HG03575 (cell line): ENCODE results near the gene RBFOX2.

ENCODE experiments used
- ATAC-seq: cut with Tn5 transposase; IDR thresholded peaks from one replicate; pipeline ENCODE4 v1.9.1; 2021; ENCODE audit not compliant: unreplicated experiment, insufficient number of reproducible peaks, low FRiP score; ENCODE audit errors: extremely low read depth

Gene RBFOX2

DNA sequence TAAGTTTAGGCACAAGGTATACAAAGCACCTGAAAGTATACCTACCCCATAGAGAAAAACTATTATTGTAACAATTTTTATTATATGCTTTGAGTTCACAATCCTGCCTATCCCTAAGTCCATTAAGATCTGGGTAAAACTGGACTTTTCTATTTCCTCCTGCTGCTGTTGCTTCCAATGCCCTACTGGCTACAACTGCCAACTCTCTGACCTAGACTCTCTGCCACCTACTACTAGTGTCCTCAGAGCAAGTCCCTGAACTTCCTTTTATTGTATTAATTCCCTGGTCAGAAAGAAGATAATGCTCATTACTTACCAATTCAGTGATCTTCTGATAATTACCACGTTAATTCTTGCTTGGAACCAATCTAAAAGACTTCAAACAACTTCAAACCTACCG is 70.3 kb downstream of the RBFOX2 start:
- ATAC-seq, result no peak

DNA sequence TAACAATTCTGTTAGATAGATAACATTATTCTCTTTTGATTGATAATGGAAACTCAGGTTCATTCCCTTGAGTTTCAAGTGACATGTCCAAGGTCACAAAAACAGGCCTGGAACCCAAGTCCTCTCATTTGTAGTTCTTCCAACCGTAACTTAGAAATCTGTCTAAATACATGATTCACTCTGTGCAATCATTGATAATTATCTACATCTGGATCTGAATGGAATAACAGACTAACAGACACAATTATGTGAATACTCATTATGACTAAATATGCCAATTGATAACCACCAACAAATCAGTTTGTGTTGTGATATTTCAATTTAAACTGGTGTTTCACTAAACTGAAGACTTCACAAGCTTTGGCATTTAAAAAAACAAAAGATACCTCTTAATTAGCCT is 71.0 kb downstream of the RBFOX2 start:
- no peak for ATAC-seq

DNA sequence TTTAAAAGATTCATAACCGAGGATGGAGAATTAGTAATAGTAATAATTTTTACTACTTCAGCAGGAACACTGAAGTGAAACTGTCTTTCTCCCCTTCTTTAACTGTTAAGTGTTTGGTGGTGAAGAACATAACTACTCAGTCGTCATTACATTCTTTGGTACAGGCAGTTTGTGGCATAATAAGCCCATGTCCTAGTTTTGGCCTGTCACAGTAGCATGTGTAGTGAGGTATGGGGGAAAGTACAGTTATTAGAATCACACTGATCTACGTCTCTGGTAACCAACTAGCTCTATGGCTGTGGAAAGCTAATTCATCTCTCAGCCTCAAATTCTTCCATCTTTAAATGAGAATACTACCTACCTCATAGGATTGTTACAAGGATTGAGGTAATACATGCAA is 71.8 kb downstream of the RBFOX2 start:
- no peak for ATAC-seq

DNA sequence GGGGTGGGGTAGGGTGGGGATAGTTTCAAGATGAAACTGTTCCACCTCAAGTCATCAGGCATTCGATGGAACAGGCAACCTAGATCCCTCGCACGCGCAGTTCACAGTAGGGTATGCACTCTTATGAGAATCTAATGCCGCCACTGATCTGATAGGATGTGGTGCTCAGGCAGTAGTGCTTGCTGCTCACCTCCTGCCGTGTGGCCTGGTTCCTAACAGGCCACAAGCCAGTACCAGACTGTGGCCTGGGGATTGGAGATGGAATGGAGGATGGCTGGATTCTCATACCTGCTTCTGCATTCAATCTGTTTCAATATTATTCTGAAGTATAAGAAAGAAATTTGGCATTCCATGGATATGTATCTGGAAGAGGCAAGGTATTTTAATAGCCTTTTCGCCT is 73.1 kb downstream of the RBFOX2 start:
- ATAC-seq, result no peak

DNA sequence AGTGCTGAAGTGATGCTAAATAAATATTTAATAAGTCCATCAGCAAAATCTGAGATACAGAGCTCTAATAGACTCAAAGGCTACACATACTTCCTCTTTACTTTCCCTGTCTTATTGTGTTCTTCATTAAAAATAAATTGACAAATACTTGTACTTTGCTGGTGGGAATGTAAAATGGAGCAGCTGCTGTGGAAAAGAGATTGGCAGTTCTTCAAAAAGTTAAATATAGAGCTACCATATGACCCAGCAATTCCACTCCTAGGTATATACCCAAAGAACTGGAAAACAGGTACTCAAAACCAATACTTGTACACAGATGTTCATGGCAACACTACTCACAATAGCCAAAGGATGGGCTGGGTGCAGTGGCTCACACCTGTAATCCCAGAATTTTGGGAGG is 76.0 kb downstream of the RBFOX2 start:
- no peak for ATAC-seq

DNA sequence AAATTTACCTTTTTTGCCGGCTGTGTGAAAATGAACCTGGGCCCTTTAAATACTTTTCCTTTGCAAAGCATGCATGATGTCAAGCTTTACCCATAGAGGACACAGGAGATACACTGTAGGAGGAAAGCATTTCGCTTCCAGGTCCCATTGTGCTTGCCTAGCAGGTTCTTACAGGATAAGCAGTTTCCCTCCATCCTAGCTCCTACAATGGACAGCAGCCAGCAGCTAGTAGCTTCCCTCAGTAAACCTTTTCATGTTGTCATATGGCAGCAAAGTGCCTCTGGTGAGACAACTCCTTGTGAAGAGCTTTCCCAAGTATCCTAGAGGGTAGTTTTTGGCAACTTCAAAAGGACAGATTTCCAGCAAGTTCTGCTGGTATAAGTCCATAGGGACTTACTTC is 78.4 kb downstream of the RBFOX2 start:
- ATAC-seq, result no peak

DNA sequence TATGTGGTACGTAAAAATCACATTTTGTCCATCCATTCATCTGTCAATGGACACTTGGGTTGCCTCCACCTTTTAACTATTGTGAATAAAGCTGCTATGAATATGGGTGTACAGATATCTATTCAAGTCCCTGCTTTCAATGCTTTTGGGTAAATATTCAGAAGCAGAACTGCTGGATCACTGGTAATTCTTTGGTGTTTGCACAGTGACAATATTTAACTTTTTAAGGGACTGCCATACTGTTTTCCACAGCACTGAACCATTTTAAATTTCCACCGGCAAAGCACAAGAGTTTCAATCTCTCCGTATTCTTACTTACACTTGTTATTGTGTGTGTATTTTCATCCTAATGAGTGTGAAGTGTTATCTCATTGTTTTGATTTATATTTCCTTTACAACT is 79.4 kb downstream of the RBFOX2 start:
- no peak for ATAC-seq

DNA sequence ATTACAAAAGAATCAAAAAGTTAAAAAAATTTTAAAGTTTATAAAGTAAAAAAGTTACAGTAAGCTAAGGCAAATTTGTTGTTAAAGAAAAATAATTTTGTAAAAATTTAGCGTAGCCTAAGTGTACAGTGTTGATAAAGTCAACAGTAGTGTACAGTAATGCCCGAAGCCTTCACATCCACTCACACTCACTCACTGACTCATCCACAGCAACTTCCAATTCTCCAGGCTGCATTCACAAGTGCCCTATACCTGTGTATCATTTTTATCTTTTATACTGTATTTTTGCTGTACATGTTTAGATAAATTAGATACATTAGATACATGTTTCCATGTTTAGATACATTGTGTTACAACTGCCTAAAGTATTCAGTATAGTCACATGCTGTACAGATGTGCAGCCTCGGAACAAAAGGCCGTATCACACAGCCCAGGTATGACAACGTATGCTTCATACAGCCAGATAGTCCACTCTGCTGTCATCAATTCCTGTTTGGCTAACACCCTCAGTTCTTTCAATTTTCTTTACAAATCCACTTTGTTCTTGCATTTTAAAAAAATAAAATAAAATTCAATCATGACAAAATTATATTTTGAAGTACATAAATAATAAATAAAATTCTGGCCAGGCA is 80.7 kb downstream of the RBFOX2 start:
- ATAC-seq, result no peak

DNA sequence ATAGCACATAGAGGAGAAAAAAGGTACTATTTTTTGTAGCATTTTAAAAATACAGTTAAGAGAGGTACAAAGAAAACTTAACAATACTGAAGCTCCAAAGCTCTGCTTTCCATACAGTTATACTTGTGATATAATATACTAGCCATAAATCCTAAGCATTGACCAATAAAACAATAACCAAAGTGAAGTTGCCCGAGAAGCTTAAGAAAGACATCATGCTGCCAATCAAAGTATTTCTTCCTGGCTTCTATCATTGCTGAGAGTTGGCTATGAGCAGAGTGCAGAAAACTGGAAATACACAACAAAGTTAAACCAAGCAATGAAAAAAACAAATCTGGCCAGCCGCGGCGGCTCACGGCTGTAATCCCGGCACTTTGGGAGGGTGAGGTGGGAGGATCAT is 84.2 kb downstream of the RBFOX2 start:
- ATAC-seq, result no peak

DNA sequence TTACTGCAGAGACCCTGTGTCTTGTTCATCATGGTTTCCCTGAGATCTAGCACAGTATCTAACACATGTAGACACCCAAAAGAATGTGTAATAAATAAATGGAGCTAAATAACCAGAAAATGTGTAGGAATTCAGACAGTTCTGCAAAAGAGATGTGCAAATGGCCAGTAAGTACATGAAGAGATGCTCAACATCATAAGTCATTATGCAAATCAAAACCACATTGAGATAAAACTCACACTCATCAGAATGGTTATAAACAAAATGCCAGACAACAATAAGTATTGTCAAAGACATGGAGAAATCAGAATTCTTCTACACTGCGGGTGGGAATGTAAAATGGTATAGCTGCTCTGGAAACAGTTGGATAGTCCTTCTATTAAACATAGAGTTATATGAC is 88.5 kb downstream of the RBFOX2 start:
- no peak for ATAC-seq

DNA sequence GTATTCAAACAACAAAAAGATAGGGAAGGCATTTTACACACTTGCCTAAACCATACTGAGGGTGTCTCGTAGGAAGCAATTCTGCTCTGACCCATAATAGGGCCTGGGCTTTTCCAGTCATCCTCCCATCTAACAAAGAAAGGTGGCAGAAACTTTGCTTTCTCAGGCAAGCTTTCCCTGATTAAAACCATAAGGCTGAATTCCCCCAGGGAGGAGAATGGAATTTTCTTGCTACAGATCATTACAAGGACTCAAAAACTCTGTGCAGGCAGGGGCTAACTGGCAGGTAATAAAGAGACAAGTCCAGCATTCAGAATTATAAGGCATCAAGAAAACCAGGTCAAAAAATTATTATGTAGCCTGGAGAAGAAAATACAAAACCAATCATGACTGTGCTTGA is 90.4 kb downstream of the RBFOX2 start:
- no peak for ATAC-seq

DNA sequence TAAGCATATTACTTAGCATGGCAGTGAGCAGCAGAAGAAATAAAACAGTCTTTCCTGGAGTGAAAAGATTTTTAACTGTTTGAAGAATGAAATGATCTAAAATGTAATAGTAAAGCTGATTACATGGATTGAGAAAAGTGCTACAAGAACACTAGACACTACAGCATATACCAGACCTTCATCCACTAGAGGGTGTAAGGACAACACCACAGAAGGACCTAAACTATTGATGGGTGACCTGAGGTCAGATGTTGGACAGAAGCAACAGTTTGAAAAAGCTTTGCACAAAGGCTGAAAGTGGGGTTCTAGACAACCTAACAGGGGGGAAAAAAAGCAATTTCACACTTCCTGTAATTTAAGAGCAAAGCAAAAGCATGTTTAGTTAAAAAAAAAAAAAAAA is 97.7 kb downstream of the RBFOX2 start:
- ATAC-seq, result no peak

DNA sequence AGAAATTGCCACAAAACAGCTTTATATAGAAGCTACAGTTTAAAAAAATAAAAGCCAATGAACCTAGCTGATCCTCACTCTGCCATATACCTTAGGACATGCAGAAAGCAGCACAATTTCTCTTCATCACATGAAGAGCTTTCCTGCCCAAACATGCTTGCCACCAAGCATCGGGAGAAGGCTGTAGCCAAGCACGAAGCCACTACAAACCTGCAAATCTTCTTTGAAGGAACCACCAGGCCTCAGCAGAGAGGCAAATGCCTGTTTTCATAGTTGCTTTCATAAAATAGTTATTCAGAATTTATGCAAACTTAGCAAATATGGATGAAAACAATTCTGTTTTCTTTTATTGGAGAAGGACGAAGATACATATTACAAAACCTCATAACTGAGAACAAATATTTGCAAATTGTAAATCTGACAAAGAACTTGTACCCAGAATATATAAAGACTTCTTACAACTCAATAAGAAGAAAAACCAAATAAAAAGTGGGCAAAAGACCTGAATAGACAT is 100.3 kb downstream of the RBFOX2 start:
- no peak for ATAC-seq

DNA sequence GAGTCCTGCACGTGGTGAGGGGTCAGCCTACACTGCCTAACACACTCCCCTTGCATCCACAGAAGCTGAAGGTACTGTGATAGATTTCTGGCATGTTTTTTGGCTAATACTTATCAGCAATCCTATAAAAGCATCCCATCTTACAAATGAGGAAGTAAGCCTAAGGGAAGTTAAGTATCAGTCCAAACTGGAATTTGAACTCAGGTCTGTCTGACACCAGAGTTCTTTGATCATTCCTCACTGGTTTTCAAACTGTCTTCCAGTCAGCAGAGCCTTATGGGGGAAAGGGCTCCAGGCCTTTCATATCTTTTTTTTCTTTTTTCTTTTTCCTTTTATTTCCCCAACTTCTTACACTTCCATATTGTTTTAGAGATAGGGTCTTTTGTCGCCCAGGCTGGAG is 105.6 kb downstream of the RBFOX2 start:
- no peak for ATAC-seq

DNA sequence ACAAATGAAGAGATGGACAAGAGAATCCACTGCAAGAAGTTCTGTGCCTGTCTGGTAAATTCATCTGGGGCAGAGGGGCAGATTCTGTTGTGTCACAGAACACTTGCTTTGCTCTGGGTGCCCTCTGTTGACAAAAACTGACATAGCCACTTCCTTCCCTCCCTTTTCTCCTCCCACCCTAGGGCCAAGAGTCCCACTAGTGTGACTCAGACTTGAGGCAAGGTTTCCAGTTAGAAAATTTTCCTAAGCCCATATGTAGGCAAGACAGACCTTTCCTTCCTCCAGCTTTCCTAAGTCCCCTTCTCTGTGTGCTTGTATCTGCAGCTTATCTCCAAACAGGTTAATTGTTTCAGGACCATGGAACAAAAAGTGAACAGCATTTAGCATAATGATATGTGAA is 106.8 kb downstream of the RBFOX2 start:
- no peak for ATAC-seq

DNA sequence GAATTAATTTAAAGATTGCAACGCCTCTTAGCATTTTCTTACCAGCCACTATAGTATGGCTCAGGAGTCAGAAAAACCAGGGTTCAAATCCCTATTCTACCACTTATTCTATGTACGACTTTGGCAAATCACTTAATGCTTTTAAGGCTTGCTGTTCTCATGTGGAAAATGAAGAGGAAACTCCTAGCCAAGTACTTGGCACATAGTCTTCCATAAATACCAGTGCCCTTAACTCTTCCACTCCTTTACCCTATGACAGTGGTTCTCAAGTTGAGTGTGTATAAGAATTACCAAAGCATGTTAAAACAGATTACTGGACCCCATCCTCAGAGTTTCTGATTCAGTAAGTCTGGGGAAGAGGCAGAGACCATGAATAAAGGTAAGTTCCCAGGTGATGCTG is 107.6 kb downstream of the RBFOX2 start:
- no peak for ATAC-seq

DNA sequence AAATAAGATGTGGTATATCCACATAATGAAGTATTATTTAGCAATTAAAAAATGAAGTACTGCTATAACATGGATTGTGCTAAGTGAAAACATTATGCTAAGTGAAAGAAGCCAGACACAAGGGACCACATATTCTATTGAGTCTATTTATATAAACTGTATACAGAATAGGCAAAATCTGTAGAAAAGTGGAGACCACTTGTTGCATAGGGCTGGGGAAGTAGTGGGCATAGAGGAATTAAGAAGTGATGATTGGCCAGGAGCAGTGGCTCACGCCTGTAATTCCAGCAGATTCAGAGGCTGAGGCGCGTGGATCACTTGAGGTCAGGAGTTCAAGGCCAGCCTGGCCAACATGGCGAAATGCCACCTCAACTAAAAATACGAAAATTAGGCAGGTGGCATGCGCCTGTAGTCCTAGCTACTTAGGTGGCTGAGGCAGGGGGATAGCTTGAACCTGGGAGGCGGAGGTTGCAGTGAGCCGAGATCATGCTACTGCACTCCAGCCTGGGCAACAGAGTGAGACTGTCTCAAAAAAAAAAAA is 109.6 kb downstream of the RBFOX2 start:
- ATAC-seq, result no peak

DNA sequence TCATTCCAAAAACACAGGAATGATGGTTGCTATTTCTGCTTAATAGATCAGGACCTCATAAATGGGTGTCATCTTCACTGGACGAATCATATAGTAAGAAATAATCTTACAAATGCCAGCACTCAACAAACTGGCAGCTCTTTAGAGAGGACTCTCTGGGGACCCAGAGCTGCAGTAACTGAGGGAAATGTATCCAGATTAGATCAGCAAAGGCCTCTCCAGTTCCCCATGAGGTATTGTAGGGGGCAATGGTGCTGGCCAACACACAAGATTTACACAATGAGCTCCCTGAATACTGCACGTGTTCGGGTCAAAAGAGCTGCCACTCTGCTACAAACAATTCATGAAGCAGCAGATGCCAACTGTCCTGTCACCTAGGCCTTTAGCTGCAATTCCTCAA is 110.2 kb downstream of the RBFOX2 start:
- no peak for ATAC-seq

DNA sequence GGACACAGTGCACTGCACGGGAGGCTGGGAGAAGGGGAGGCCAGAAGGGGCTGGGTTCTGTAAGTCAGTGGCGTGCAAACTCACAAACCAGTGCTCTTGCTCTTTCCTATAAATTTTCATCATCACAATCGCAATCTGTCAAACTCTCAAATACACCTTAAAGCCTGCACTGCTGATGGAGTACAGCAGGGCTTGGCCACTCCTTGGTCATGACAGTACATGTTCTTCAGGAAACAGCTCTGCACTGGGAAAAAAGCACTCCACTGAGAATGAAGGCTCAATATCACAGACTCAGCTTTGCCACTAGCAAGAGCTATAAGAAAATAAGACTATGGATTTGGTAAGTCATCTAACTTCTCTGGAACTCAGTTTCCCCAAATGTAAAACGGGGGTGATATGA is 111.0 kb downstream of the RBFOX2 start:
- no peak for ATAC-seq

DNA sequence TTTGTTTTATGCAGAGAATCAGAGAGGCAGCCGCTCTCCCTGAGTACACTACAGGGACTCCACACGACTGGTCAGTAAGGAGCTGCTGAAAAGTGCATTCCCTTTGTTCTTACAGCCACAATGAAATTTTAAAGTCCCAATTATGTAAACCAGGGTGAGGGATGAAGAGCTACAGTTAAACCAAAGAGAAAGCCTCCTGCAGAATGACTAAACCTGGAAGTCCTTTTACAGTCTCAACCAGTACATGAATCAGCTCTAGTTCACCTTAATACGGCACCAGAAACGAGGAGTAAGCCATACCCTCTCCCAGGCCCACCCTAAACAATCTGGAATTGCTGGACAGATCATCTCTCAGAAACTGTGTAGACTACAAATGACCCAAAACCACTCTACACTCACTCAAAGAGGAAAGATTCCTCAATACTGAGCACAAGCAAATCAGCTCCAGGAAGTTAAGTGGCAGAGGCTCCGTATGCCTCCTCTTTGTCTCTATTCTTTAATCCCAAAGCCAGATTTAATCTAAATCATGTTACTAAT is 113.1 kb downstream of the RBFOX2 start:
- ATAC-seq, result no peak
